ENCODE measurements around the gene MIGA2. TPM values are rescaled to one million over a fixed set of nuclear protein-coding genes. Genes with fewer than 3 reads are reported as not detected.

Gene MIGA2
- total and polyA plus RNA-seq, 7 donors, result 8.4 to 18.1 (median 13.7) TPM

- 92 to 94% (median 93%) methylated on average over 35 to 37 of the region's 37 CpGs for WGBS, 3 donors
- H3K9me3 ChIP-seq, result no peaks in the 10 kb centered on the region
- H3K36me3 ChIP-seq (ENCODE audit: insufficient read depth in 1 of 2, low read depth in 1 of 2), result peaks cover 0 to 81% of the 10 kb centered on the region in 2 donors
- no peaks in the 10 kb centered on the region for H3K4me1 ChIP-seq
- DNase-seq (no peak), ATAC-seq (no peak)
- TF ChIP-seq CTCF (IDR thresholded peaks at IDR 0.05), result no peak
- H3K27ac ChIP-seq, result no peak overlapping the region
- H3K27me3 ChIP-seq (ENCODE audit: insufficient read depth in 3 of 3, low read length in 2 of 3), result no peaks in the 10 kb centered on the region
- no peak overlapping the region for H3K4me3 ChIP-seq
- intact Hi-C loops (cut with DNase I), result no loop called here
These were observed 23.7 kb downstream of the MIGA2 start for GRCh38 chr9:129059796-129060785.

GRCh38 chr9:129060991-129061390, 24.6 kb downstream of the MIGA2 start:
- Histone ChIP-seq H3K4me3 (no peak overlapping the region), H3K9me3 (no peaks in the 10 kb centered on the region), H3K4me1 (no peaks in the 10 kb centered on the region), H3K36me3 (ENCODE audit: insufficient read depth in 1 of 2, low read depth in 1 of 2) (peaks cover 0 to 87% of the 10 kb centered on the region in 2 donors), H3K27me3 (ENCODE audit: insufficient read depth in 3 of 3, low read length in 2 of 3) (no peaks in the 10 kb centered on the region), H3K27ac (no peak overlapping the region)
- 93 to 96% (median 94%) methylated on average over 9 to 12 of the region's 12 CpGs for WGBS, 3 donors
- intact Hi-C loops (cut with DNase I), result no loop called here
- ATAC-seq (no peak), DNase-seq (no peak)
- TF ChIP-seq CTCF (IDR thresholded peaks at IDR 0.05), result no peak

GRCh38 chr9:129063061-129063460, 26.6 kb downstream of the MIGA2 start:
- no peaks in the 10 kb centered on the region for H3K27me3 ChIP-seq (ENCODE audit: insufficient read depth in 3 of 3, low read length in 2 of 3)
- H3K4me3 ChIP-seq, result no peak overlapping the region
- no peaks in the 10 kb centered on the region for H3K4me1 ChIP-seq
- ATAC-seq (no peak), DNase-seq (no peak)
- no peak for TF ChIP-seq CTCF (IDR thresholded peaks at IDR 0.05)
- WGBS, 3 donors, result 78 to 85% (median 78%) methylated on average over 7 to 9 of the region's 9 CpGs
- H3K27ac ChIP-seq, result no peak overlapping the region
- no peaks in the 10 kb centered on the region for H3K9me3 ChIP-seq
- intact Hi-C loops (cut with DNase I), result no loop called here
- H3K36me3 ChIP-seq (ENCODE audit: insufficient read depth in 1 of 2, low read depth in 1 of 2), result peaks cover 3 to 85% of the 10 kb centered on the region in 2 donors

- H3K27me3 ChIP-seq (ENCODE audit: insufficient read depth in 3 of 3, low read length in 2 of 3), result no peaks in the 10 kb centered on the region
- ATAC-seq (no peak), DNase-seq (no peak)
- intact Hi-C loops (cut with DNase I), result no loop called here
- WGBS, 3 donors, result 96 to 98% (median 97%) methylated on average over 8 of the region's 8 CpGs
- H3K4me1 ChIP-seq, result no peaks in the 10 kb centered on the region
- no peak overlapping the region for H3K27ac ChIP-seq
- no peak overlapping the region for H3K4me3 ChIP-seq
- H3K9me3 ChIP-seq, result no peaks in the 10 kb centered on the region
- TF ChIP-seq CTCF (IDR thresholded peaks at IDR 0.05), result no peak
- peaks cover 3 to 91% of the 10 kb centered on the region in 2 donors for H3K36me3 ChIP-seq (ENCODE audit: insufficient read depth in 1 of 2, low read depth in 1 of 2)
These were observed 28.1 kb downstream of the MIGA2 start for GRCh38 chr9:129064499-129064908.
